ENCODE data around the gene SRGAP1.

- no peak for TF ChIP-seq CTCF (IDR thresholded peaks at IDR 0.05)
- no peak for TF ChIP-seq POLR2A (IDR thresholded peaks at IDR 0.05)
- no peak for TF ChIP-seq POLR2AphosphoS5 (IDR thresholded peaks at IDR 0.05; ENCODE audit: insufficient read depth in 1 of 2, low read depth in 1 of 2)
Observed at GRCh38 chr12:63985456-63985855, 141.0 kb downstream of the SRGAP1 start.

All from vagina (tissue), 2 donors.